NB4 (cell line): ENCODE results near the gene AP1G2.

Experiments used
- POLR2A ChIP-seq: IDR thresholded peaks from 2 replicates; pipeline ENCODE4 v1.6.1; 2011; ENCODE audit warnings: mild to moderate bottlenecking; ENCODE audit not compliant: insufficient read length; ENCODE audit errors: extremely low read depth
- TF ChIP-seq, protein P1 (sequence below): IDR thresholded peaks from one replicate; pipeline ENCODE4 v1.5.1; 2012; ENCODE audit warnings: low read depth, low read length
- TF ChIP-seq, protein P2 (sequence below): IDR thresholded peaks from 2 replicates; pipeline ENCODE4 v1.6.1; 2011; ENCODE audit warnings: low read depth, low read length

DNA sequence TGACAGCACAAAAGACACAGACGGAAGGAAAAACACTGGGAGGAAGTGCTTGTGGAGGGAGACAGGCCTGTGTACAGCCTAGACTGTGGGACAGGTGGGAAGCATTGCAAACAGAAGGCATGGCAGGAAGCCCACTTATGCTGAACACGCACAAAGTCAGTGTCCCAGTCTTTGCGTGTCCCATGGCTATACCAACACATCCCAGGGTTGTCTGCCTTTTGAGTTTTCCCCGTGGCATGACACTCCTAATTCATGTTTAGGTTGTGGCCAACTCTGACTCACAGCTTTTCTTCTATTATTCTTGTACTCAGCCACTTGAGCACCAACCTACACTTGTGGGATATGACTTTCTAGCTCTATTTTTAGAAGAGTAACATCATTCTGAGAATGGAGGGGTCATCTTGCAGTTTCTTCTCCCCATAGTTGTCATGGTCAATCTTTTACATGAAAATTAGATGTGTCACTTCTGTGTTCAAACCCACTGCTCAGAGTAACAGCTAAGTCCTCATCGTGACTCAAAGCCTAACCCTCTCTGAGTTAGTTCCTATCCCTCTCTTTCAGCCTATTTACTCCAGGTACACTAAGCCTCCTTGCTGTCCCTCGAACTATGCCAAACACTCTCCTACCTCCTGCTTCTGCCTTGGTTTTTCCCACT is 38.5 kb upstream of the AP1G2 start:
- TF ChIP-seq, protein P1, sequence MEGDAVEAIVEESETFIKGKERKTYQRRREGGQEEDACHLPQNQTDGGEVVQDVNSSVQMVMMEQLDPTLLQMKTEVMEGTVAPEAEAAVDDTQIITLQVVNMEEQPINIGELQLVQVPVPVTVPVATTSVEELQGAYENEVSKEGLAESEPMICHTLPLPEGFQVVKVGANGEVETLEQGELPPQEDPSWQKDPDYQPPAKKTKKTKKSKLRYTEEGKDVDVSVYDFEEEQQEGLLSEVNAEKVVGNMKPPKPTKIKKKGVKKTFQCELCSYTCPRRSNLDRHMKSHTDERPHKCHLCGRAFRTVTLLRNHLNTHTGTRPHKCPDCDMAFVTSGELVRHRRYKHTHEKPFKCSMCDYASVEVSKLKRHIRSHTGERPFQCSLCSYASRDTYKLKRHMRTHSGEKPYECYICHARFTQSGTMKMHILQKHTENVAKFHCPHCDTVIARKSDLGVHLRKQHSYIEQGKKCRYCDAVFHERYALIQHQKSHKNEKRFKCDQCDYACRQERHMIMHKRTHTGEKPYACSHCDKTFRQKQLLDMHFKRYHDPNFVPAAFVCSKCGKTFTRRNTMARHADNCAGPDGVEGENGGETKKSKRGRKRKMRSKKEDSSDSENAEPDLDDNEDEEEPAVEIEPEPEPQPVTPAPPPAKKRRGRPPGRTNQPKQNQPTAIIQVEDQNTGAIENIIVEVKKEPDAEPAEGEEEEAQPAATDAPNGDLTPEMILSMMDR: no peak
- no peak for TF ChIP-seq POLR2A
- TF ChIP-seq, protein P2, sequence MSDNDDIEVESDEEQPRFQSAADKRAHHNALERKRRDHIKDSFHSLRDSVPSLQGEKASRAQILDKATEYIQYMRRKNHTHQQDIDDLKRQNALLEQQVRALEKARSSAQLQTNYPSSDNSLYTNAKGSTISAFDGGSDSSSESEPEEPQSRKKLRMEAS: no peak
